Measurements from ENCODE around the gene CDC37L1. TPM values are rescaled to one million over a fixed set of nuclear protein-coding genes. Genes with fewer than 3 reads are reported as not detected.

The CDC37L1 gene
- total and polyA plus RNA-seq, 9 of the 15 experiments (the other 6 are each of a cell fraction or from before 2014, with no cell fraction given), result 1.5 to 7.9 (median 6.0) TPM

- no peak for TF ChIP-seq ZNF318 (IDR thresholded peaks at IDR 0.05; ENCODE audit: borderline replicate concordance in 1 of 2, low read depth in 1 of 2)
- TF ChIP-seq, protein P1, sequence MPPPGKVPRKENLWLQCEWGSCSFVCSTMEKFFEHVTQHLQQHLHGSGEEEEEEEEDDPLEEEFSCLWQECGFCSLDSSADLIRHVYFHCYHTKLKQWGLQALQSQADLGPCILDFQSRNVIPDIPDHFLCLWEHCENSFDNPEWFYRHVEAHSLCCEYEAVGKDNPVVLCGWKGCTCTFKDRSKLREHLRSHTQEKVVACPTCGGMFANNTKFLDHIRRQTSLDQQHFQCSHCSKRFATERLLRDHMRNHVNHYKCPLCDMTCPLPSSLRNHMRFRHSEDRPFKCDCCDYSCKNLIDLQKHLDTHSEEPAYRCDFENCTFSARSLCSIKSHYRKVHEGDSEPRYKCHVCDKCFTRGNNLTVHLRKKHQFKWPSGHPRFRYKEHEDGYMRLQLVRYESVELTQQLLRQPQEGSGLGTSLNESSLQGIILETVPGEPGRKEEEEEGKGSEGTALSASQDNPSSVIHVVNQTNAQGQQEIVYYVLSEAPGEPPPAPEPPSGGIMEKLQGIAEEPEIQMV (tag; conservative IDR thresholded peaks at IDR 0.05; ENCODE audit: low read depth), result peak; percentile 56; the same call in 1 of the 2 replicates
- no peak for TF ChIP-seq CAMTA2 (CRISPR knock-in tag; conservative IDR thresholded peaks at IDR 0.05)
- no peak for TF ChIP-seq ZNF764 (CRISPR knock-in tag; IDR thresholded peaks at IDR 0.05; ENCODE audit: low read depth)
- peak in 1 of 2 experiments; percentile 87; a peak in 2 of 4 replicates for TF ChIP-seq ZNF639 (CRISPR knock-in tag; conservative IDR thresholded peaks at IDR 0.05 in 1 of 2, IDR thresholded peaks at IDR 0.05 in 1 of 2)
- TF ChIP-seq ZNF408 (CRISPR knock-in tag; IDR thresholded peaks at IDR 0.05; ENCODE audit: low read depth), result no peak
- TF ChIP-seq SOX6 (IDR thresholded peaks at IDR 0.05), result peak; percentile 73
- TF ChIP-seq CGGBP1 (CRISPR knock-in tag; IDR thresholded peaks at IDR 0.05), result no peak
- TF ChIP-seq CREB3L1 (IDR thresholded peaks at IDR 0.05; ENCODE audit: borderline replicate concordance, low read depth), result peak; percentile 40; the same call in 1 of the 2 replicates
- peak; percentile 40 to 42; a peak in 3 of 4 replicates for TF ChIP-seq FOXK2 (conservative IDR thresholded peaks at IDR 0.05 in 1 of 2, IDR thresholded peaks at IDR 0.05 in 1 of 2; ENCODE audit: low read depth in 2 of 2)
- peak; percentile 95 for TF ChIP-seq POLR2H (tag; IDR thresholded peaks at IDR 0.05; ENCODE audit: low read depth)
Observed at GRCh38 chr9:4679268-4680172, at the start of gene CDC37L1 (continued).
